ENCODE measurements around the gene SH3BGR.

GRCh38 chr21:39463308-39463707, 11.5 kb downstream of the SH3BGR start:
- TF ChIP-seq, protein P1, sequence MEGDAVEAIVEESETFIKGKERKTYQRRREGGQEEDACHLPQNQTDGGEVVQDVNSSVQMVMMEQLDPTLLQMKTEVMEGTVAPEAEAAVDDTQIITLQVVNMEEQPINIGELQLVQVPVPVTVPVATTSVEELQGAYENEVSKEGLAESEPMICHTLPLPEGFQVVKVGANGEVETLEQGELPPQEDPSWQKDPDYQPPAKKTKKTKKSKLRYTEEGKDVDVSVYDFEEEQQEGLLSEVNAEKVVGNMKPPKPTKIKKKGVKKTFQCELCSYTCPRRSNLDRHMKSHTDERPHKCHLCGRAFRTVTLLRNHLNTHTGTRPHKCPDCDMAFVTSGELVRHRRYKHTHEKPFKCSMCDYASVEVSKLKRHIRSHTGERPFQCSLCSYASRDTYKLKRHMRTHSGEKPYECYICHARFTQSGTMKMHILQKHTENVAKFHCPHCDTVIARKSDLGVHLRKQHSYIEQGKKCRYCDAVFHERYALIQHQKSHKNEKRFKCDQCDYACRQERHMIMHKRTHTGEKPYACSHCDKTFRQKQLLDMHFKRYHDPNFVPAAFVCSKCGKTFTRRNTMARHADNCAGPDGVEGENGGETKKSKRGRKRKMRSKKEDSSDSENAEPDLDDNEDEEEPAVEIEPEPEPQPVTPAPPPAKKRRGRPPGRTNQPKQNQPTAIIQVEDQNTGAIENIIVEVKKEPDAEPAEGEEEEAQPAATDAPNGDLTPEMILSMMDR (IDR thresholded peaks at IDR 0.05): no peak
- no peak for TF ChIP-seq POLR2A (IDR thresholded peaks at IDR 0.05)

All from body of pancreas (tissue), 4 donors.